ENCODE results near the gene C7.
A peak's percentile ranks its signal among the peaks of the same experiment; 100 is the strongest.
"Not testable (repeated sequence)": the region's sequence is repeated elsewhere in the genome, so short reads cannot be mapped to it uniquely, and the experiment has no call there.

Gene C7

DNA sequence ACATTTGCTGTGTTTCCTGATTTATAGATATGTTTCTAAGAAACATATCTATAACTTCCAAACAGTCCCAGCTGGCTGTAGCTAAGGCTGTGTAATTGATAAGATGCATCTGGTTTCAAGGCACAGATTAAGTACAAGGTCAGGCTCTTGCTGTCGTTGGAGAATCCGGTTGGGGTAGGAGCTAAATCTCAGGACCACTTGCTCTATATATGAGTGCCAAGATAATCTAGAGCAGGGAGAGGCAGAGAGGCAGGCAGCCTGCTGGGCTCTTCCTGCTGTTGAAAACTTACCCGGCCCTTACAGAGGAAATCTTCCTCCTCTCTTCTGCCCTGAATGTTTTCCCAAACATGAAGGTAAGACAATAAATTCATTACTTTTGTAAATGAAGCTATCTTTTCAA lies at the start of gene C7:
Gene C7 (plus strand): TSS at position 234 of the 400 bp plus-strand sequence. CDS start 114 bp downstream, at position 348.
- DNase-seq (ENCODE audit: low read depth in 2 of 2), result no peak

DNA sequence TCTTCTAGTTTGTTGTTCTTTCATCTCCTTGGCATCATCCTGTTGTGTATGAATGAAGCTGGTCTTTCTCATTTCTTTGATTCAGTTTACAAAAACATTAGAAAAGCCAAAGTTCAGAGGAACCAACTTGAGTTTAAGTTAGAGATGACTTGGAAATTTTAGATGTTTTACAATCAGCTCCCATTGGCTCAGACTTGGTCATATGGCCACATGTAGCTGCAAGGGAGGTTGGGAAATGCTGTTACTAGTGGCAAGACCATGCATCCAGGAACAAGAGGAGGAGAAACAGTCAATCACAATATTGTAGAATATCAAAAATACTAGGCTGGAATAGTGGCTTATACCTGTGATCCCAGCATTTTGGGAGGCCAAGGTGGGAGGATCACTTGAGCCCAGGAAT lies 48.6 kb upstream of the C7 start:
- DNase-seq (ENCODE audit: low read depth in 2 of 2), result no peak

DNA sequence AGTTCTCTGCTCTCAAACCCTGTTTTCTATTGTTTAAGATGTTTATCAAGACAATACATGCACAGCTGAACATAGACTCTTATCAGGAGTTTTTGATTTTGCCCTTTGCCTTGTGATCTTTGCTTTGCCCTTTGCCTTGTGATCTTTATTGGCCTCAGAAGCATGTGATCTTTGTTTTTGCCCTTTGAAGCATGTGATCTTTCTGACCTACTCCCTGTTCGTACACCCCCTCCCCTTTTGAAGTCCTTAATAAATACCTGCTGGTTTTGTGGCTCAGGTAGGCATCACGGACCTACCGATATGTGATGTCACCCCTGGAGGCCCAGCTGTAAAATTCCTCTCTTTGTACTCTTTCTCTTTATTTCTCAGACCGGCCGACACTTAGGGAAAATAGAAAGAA lies 44.3 kb upstream of the C7 start:
- DNase-seq (ENCODE audit: low read depth in 2 of 2), result not testable (repeated sequence)

DNA sequence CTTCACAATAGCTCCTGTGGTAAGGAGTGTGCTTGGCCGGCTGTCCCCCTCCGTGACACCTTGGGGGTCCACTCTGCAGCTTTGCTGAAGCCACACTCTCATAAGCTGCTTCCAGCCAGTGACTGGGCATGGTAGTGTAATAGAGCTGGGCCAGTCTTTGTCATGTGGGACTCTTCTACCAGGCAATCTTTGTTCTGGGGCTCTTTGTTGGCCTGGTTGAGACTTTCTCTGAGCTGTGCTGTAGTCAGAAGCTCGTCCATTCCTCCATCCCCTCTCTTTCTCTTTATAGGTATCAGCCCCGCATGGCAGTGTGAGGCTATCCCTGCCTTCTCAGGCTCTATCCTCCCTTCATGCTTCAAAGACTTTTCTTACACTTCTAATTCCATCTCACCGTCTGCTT lies 42.5 kb upstream of the C7 start:
- DNase-seq (ENCODE audit: low read depth in 2 of 2), result no peak

DNA sequence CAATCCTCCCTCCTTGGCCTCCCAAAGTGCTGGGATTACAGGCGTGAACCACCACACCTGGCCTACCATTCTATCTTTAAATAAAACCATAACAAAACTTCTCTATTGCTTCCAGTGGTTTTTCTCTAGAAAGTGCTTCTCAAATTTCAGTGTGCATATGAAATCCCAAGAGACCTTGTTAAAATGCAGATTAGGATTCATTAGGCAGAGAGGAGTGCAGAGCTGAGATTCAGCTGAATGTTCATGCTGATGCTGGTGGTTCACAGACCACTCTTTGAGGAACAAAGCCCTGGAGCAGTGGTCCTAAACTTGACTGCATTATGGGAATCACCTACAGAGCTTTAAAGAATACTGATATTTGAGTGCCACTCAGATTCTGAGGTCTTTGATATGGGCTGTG lies 39.9 kb upstream of the C7 start:
- DNase-seq (ENCODE audit: low read depth in 2 of 2), result no peak

DNA sequence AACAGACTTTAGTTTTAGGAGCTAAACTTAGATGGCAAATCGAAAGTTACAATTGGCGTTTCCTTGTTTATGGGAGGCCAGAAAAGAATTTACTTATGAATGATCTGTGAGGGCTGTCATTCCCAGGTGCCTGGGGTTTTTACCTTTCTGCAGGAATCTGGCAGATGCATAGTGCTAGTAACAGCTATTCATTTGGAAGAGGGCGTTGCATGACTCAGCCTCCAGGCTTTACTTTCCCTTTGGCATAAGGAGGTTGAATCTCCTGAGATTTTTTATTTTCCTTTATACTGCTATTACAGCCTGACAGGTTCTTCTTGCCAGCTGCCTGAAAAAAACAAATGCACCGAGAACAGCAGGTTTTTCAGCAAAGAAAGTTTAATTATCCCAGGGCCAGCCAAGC lies 38.1 kb upstream of the C7 start:
- DNase-seq (ENCODE audit: low read depth in 2 of 2), result no peak

DNA sequence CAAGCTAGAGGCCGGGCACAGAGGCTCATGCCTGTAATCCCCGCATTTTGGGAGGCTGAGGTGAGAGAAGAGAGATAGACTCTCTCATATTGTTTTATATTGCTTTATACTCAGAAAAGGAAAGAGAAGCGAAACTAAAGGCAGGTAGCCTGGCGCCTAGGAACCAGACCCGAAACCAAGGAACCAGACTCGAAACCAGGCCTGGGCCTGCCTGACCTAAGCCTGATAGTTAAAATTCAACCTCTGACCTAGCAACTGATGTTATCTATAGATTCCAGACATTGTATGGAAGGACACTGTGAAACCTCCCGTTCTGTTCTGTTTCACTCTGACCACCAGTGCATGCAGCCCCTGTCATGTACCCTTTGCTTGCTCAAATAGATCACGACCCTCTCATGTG lies 37.0 kb upstream of the C7 start:
- DNase-seq (ENCODE audit: low read depth in 2 of 2), result not testable (repeated sequence)

DNA sequence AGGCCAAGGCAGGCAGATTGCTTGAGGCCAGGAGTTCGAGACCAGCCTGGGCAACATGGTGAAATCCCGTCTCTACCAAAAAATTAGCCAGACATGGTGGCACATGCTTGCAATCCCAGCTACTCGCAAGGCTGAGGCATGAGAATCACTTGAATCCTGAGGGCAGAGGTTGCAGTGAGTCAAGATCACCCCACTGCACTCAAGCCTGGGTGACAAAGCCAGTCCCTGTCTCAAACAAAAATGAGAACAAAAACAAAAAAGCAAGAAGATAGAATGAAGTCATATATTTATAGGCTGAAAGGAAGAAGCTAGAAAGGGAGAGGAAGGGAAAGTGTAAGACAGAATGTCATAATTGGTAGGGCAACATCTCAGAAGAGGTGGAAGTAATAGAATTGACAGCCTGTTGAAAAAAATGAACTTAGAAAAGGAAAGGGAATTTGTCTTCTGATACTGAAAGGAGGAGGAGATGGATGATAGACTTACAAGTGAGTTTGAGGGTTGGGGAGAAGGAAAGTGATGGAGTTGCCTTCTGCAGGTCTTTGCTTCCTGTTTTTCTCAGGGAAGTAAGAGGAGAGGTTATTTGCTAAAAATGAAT lies 35.9 kb upstream of the C7 start:
- DNase-seq (ENCODE audit: low read depth in 2 of 2), result no peak

DNA sequence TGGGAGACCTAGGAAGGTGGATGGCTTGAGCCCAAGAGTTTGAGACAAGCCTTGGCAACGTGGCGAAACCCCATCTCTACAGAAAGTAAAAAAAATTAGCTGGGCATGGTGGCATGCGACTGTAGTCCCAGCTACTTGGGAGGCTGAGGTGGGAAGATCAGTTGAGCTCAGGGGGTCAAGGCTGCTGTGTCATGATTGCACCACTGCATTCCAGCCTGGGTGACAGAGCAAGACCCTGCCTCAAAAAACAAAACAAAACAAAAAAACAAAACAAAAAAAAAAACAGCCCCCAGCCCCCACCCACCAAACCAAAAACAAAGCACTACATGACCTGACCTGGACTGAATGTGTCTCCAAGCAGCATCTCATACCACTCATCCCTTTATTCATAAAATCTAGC lies 33.3 kb upstream of the C7 start:
- no peak for DNase-seq (ENCODE audit: low read depth in 2 of 2)

DNA sequence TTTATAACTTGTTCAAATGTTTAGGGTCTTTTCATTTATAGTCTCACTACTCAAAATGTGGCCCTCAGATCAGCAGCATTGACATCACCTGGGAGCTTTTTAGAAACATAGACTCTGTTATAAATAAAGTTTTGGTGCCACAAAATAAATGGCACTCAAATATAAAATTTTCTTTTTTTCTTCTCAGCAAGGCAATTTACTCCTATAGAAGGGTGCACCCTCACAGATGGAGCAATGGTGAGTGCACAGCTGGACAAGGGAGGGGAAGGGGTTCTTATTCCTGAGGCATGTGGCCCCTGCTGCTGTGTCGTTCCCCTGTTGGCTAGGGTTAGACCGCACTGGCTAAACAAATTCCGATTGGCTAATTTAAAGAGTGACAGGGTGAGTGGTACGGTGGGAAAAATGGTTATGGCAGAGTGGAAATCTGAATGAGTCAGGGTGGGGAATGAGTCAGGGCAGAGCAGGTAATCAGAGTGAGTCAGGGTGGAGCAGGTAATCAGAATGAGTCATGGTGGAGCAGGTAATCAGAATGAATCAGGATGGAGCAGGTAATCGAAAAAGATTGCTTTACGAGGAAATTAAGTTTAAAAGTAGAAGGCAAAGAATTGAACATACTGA lies 31.8 kb upstream of the C7 start:
- peak; percentile 3 to 12 for DNase-seq (ENCODE audit: low read depth in 2 of 2)

DNA sequence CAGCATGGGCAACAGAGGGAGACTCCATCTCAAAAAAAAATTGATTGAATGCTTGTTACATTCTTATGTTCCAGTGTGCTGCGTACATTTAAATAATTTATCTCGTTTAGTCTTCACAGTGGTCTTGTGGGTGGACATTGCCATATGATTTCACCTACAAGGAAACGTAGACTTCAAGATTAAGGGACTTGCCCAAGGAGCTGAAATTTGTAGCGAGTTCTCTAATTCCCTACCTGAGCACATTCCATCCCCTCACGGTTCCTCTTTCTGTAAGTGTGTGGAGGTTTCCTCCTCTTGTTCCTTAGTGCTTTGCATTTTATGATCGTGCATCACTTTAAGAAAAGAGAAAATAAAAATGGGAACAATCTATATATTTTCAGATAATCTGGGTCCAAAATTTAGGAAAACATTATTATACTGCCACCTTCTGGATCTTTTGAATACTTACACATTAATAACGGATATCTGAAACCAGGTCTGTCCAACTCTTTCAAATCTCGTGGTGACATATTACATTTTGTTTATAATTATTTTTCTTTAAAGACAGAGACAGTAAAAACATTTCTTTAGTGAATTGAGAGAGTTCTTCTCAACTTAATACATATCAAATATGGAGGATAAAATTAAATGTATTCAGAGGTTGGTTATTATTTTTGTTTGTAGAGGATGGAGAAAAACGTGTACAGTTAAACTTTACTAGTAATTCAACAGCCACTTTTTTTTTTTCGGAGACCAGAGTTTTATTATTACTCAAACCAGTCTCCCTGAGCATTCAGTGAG lies 29.9 kb upstream of the C7 start:
- no peak for DNase-seq (ENCODE audit: low read depth in 2 of 2)

DNA sequence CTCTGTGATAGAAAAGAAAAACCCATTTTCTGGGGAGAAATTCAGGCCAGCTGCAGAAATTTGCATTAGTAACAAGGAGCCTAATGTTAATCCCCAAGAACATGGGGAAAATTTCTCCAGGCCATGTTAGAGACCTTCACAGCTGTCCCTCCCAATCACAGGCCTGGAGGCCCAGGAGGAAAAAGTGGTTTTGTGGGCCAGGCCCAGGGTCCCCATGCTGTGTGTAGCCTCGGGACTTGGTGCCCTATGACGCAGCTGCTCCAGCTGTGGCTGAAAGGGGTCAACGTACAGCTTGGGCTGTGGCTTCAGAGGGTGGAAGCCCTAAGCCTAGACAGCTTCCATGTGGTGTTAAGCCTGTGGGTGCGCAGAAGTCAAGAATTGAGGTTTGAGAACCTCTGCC lies 27.0 kb upstream of the C7 start:
- no peak for DNase-seq (ENCODE audit: low read depth in 2 of 2)

DNA sequence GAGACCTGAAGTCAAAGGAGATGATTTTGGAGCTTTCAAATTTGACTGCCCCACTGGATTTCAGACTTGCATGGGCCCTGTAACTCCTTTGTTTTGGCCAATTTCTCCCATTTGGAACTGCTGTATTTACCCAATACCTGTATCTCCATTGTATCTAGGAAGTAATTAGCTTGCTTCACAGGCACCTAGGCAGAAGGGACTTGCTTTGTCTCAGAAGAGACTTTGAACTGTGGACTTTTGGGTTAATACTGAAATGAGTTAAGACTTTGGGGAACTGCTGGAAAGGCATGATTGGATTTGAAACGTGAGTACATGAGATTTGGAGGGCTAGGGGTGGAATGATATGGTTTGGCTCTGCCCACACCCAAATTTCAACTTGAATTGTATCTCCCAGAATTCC lies 26.2 kb upstream of the C7 start:
- DNase-seq (ENCODE audit: low read depth in 2 of 2), result not testable (repeated sequence)

DNA sequence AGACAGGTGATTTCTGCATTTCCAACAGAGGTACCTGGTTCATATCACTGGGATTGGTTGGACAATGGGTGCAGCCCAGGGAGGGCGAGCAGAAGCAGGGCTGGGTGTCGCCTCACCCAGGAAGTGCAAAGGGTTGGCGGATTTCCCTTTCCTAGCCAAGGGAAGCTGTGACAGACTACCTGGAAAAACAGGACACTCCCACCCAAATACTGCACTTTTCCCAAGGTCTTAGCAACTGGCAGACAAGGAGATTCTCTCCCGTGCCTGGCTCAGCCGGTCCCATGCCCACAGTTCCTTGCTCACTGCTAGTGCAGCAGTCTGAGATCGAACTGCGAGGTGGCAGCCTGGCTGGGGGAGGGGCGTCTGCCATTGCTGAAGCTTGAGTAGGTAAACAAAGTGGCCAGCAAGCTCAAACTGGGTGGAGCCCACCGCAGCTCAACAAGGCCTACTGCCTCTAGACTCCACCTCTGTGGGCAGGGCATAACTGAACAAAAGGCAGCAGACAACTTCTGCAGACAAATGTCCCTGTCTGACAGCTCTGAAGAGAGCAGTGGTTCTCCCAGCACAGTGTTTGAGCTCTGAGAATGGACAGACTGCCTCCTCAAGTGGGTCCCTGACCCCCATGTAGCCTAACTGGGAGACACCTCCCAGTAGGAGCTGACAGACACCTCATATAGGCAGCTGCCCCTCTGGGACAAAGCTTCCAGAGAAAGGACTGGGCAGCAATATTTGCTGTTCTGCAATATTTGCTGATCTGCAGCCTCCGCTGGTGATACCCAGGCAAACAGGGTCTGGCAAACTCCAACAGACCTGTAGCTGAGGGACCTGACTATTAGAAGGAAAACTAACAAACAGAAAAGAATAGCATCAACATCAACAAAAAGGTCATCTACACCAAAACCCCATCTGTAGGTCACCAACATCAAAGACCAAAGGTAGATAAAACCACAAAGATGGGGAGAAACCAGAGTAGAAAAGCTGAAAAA lies 13.6 kb upstream of the C7 start:
- DNase-seq (ENCODE audit: low read depth in 2 of 2), result not testable (repeated sequence)

DNA sequence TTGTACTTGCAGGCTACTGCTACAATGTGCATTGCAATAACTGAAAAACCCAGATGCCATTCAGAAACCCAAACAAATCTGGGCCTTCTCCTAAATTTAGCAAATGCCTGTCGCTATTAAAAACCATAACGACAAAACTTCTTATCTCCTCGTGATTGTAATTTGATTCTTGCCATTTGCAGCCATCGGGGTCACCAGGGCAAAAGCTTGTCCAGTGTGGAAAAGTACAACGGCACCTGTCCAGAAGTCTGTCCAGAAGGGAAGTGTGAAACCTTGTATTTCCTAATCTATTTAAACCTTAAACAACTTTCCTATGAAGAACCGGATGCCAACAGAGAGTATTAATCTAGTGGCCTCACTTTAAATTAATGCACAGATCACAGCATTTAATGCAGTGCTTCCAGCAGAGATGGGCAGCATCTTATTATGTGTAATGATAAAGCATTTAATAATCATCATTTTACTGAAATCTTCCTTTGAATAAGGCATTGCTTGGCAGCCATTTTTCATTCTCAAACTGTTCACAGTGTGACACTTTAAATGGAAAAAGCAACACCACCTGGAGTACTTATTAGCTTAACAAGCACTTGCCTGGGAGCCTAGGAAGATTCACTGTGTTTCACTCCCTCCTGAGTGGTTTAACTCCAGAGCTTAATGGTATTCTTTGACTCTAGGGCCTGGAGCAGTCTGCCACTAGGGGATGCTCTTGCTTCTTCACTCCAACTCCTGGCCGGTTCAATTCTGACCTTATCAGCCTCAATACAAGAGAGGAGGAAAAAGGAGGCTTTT lies 4.9 kb upstream of the C7 start:
- DNase-seq (ENCODE audit: low read depth in 2 of 2), result peak; percentile 15 to 18

DNA sequence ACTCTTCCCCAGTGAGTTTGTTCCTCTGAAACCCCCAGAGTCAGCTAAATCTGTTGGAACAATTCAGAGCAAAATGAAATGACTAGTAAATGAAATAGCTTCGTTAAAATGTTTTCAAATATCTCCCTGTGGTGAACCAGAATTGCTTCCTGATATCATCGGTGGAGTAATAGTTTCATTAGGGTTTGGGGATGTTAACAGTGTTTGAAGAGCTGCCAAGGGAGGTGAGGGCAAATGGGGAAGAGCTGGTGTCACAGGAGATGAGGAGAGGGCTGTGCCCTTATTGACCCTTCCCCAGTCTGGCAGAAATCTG lies 4.3 kb upstream of the C7 start:
- DNase-seq (ENCODE audit: low read depth in 2 of 2), result no peak

DNA sequence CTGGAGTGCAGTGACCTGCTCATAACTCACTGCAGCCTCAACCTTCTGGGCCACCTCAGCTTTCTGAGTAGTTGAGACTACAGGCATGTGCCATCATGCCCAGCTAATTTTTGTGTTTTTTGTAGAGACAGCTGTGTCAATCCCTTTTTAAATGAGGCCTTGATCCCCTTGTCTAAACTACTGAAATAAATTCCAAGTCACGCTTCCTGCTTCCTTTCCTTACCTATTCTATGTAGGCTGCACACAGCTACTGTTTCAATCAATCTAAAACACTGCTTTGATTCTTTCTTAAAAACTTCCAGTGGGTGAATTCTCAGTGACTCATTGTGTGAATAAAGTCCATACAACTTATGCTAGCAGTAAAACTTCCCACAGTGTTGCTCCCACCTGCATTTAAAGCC lies 2.9 kb upstream of the C7 start:
- no peak for DNase-seq (ENCODE audit: low read depth in 2 of 2)

DNA sequence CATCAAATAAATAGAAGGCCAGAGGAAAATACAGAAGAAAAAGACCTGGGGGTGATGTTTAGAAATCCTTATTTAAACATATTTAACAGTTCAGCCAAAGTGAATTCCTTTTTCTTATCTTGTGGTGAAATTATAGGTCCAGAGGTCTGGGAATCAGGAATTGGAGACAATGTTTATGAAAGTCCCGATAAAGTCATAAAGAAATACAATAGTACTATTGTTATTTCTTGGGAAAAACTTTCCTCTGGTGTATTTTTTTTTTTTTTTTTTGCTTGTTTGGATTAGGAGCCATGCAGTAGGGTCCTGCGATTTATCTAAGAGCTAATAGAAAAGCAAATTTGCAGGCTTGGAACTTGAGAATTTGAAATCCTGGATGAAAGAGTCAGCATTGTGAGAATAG lies 426 bp downstream of the C7 start:
- DNase-seq (ENCODE audit: low read depth in 2 of 2), result no peak

DNA sequence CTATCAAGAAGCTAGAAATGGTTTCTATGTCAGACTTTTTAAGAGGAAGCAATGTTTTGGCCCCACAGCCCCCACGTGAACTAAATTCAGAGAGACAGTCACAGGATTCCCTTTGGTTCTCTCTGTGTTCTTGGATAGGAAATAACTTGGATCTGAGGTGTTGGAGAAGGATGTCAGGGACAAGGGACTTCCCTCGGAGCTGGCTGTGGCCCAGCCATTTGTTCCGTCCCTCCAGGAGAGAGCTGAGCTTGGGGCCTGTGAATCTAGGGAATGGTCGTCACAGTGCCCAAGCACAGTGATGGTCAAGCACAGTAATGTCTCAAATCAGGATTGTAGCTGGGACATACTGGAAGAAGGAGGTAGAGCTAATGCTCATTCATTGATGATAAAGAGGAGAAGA lies 2.0 kb downstream of the C7 start:
- no peak for DNase-seq (ENCODE audit: low read depth in 2 of 2)

DNA sequence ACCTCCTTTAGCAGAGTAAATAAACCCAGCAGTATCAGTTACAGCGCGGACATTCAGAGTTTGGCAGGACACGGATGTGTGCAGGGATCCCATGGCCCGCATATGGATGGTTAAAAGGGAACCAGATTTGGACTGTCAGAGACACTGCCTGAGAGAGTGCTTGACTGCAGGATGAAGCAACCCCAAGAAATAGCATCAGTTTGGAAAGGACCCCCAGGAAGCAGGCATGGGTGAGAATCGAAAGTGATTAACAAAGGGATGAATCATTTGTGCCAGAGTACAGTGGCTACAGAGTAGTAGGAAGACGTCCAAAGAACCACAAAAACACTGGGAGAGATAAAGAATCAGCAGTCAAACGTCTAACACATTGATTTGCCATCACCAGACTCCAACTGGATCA lies 5.5 kb downstream of the C7 start:
- no peak for DNase-seq (ENCODE audit: low read depth in 2 of 2)

DNA sequence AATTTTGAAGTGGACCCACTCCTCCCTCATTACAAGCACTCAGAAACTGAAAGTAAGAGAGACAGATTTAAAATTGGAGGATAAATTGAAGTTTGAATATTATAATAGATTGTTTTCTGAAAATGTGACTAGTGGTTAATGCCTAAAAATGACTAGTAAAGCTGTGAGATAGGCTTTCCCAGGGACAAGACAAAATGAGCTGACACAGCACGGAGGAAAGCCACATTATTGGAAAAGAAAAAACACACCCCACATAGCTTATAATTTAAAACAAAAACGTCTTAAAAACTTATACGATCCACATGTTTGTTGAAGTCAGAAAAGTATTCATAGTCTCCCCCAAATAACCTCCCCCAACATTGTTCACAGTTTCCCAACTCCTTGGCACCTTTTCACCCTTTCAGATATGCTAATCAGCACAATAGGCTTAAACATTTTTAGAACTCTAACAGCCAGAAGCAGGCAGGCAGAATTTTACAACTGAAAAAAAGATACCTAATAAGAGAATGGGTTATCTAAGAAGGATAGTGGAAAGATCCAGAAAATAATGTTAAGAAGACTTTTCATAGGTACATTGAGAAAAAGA lies 6.1 kb downstream of the C7 start:
- DNase-seq (ENCODE audit: low read depth in 2 of 2), result no peak
